ENCODE measurements around the gene DNAI1. TPM values are rescaled to one million over a fixed set of nuclear protein-coding genes. Genes with fewer than 3 reads are reported as not detected.
A peak's percentile ranks its signal among the peaks of the same experiment; 100 is the strongest.
"Not testable (repeated sequence)": the region's sequence is repeated elsewhere in the genome, so short reads cannot be mapped to it uniquely, and the experiment has no call there.

Gene DNAI1
- total RNA-seq, 4 donors from 2014 or later: 0.42 to 3.9 (median 0.66) TPM; not detected in 1

DNA sequence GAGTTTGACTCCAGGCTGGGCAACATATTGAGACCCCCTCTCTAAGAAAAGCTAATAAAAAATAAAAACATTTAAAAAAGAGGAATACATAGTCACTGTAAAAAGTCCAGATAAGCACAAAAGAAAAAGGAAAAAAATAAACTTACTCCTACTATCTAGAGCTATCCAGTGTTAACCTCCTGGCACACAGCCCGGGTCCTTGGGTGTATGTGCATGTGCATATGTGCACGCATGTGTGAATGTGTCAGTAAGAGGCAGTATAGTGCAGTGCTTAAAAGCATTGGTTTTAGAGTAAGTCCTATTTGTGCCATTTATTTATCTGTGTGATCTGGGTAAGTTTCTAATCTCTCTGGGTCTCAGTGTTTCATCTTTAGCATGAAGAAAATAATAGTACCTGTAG lies 26.9 kb upstream of the DNAI1 start:
- H3K27ac ChIP-seq: no peak overlapping the region
- DNase-seq (ENCODE audit: low spot score in 2 of 2): no peak
- H3K27me3 ChIP-seq: no peaks in the 10 kb centered on the region
- H3K9me3 ChIP-seq: no peaks in the 10 kb centered on the region
- H3K36me3 ChIP-seq: peaks cover 0 to 7% (median 0%) of the 10 kb centered on the region in 3 donors
- no peak overlapping the region for H3K4me3 ChIP-seq
- no peak for TF ChIP-seq POLR2A (IDR thresholded peaks at IDR 0.05)
- TF ChIP-seq, protein P1, sequence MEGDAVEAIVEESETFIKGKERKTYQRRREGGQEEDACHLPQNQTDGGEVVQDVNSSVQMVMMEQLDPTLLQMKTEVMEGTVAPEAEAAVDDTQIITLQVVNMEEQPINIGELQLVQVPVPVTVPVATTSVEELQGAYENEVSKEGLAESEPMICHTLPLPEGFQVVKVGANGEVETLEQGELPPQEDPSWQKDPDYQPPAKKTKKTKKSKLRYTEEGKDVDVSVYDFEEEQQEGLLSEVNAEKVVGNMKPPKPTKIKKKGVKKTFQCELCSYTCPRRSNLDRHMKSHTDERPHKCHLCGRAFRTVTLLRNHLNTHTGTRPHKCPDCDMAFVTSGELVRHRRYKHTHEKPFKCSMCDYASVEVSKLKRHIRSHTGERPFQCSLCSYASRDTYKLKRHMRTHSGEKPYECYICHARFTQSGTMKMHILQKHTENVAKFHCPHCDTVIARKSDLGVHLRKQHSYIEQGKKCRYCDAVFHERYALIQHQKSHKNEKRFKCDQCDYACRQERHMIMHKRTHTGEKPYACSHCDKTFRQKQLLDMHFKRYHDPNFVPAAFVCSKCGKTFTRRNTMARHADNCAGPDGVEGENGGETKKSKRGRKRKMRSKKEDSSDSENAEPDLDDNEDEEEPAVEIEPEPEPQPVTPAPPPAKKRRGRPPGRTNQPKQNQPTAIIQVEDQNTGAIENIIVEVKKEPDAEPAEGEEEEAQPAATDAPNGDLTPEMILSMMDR (IDR thresholded peaks at IDR 0.05): no peak
- peaks cover 0 to 31% (median 4%) of the 10 kb centered on the region in 4 donors for H3K4me1 ChIP-seq
- WGBS, 2 donors: 58 to 72% methylated on average over 2 of the region's 2 CpGs

DNA sequence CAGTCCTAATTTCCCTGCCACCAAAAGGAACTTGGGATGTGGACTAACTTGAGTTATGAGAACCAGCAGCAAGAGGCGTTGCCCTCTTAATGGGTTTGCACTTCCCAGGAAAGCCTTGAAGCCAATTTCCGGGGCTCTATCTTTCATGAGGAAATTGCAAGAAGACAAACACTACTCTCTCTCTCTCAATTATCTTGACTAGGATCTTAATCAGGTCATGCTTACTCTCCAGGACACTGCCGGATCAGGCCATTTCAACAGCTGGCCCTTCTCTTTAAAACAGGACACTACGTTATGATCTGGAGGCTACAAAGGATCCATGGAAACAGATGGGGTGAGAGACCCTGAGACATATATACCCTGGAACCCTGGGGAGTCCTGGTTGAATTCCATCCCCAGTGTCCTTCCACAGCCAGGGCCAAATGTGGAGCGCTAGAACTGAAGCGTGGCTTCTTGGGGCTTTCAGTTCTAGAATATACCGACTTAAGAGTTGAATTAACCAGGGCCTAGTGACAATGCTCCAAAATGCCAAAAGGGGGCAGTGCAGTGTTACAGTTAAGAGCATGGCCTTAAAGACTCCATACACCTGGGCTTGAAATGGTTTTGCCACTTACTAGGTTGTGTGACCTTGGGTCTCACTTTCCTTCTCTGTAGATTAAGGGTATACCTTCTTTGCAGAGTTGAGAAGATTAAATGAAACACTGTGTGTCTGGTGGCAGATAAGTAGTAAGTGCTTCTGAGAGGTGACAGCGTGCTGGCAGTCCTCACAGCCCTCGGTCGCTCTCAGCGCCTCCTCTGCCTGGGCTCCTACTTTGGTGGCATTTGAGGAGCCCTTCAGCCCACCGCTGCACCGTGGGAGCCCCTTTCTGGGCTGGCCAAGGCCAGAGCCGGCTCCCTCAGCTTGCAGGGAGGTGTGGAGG lies 21.3 kb upstream of the DNAI1 start:
- H3K9me3 ChIP-seq: no peaks in the 10 kb centered on the region
- H3K4me1 ChIP-seq: peaks cover 0 to 17% (median 0%) of the 10 kb centered on the region in 4 donors
- H3K36me3 ChIP-seq: peaks cover 0 to 24% (median 0%) of the 10 kb centered on the region in 3 donors
- no peak overlapping the region for H3K4me3 ChIP-seq
- TF ChIP-seq POLR2A (IDR thresholded peaks at IDR 0.05): no peak
- TF ChIP-seq, protein P1 (IDR thresholded peaks at IDR 0.05): peak; percentile 43 to 66 (median 58)
- 68 to 70% methylated on average over 14 of the region's 14 CpGs for WGBS, 2 donors
- no peak overlapping the region for H3K27ac ChIP-seq
- peak; percentile 26 to 71 for DNase-seq (ENCODE audit: low spot score in 2 of 2)
- H3K27me3 ChIP-seq: no peaks in the 10 kb centered on the region

DNA sequence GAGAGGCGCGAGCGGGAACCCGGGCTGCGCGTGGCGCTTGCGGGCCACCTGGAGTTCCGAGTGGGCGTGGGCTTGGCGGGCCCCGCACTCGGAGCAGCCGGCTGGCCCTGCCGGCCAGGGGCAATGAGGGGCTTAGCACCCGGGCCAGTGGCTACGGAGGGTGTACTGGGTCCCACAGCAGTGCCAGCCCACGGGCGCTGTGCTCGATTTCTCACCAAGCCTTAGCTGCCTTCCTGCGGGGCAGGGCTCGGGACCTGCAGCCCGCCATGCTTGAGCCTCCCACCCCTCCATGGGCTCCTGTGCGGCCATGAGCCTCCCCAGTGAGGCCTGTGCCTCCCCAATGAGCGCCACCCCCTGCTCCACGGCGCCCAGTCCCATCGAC lies 20.7 kb upstream of the DNAI1 start:
- Histone ChIP-seq H3K4me1 (peaks cover 0 to 17% (median 0%) of the 10 kb centered on the region in 4 donors), H3K36me3 (peaks cover 0 to 24% (median 0%) of the 10 kb centered on the region in 3 donors)
- H3K27me3 ChIP-seq; H3K9me3 ChIP-seq; H3K4me3 ChIP-seq; DNase-seq (ENCODE audit: low spot score in 2 of 2); H3K27ac ChIP-seq: not testable (repeated sequence)
- 92 to 94% methylated on average over 12 to 13 of the region's 28 CpGs for WGBS, 2 donors

DNA sequence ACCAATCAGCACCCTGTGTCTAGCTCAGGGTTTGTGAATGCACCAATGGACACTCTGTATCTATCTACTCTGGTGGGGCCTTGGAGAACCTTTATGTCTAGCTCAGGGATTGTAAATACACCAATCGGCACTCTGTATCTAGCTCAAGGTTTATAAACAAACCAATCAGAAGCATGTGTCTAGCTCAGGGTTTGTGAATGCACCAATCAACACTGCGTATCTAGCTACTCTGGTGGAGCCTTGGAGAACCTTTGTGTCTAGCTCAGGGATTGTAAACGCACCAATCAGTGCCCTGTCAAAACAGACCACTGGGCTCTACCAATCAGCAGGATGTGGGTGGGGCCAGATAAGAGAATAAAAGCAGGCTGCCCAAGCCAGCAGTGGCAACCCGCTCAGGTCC lies 20.1 kb upstream of the DNAI1 start:
- H3K9me3 ChIP-seq; DNase-seq (ENCODE audit: low spot score in 2 of 2); H3K27me3 ChIP-seq; H3K27ac ChIP-seq; H3K4me3 ChIP-seq: not testable (repeated sequence)
- 89% methylated on average over 4 of the region's 4 CpGs for WGBS, 2 donors
- Histone ChIP-seq H3K4me1 (peaks cover 0 to 19% (median 0%) of the 10 kb centered on the region in 4 donors), H3K36me3 (peaks cover 0 to 24% (median 0%) of the 10 kb centered on the region in 3 donors)

DNA sequence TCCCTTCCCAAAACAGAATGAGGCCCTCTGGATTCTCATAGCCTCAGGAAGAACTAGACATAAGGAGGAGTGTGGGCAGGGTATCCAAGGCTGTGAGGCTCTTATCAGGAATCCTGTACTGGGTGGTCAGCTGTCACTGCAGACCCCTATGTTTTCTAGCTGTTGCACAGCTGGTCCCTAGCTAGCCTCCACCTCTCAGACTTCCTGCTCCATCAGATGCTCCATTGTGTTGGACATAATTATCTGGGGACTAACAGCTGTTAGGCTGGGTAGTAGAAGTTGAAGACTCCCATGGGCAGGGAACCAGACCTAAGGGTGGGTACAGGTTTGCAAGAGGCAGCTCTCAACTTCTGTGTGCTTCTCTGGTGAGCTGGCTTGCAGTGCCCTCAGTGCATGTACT lies 18.6 kb upstream of the DNAI1 start:
- Histone ChIP-seq H3K27me3 (no peaks in the 10 kb centered on the region), H3K9me3 (no peaks in the 10 kb centered on the region), H3K36me3 (peaks cover 0 to 24% (median 0%) of the 10 kb centered on the region in 3 donors), H3K4me1 (peaks cover 0 to 30% (median 0%) of the 10 kb centered on the region in 4 donors), H3K4me3 (no peak overlapping the region), H3K27ac (no peak overlapping the region)
- TF ChIP-seq EP300 (IDR thresholded peaks at IDR 0.05): no peak
- TF ChIP-seq, protein P1 (IDR thresholded peaks at IDR 0.05): no peak
- no peak for TF ChIP-seq POLR2A (IDR thresholded peaks at IDR 0.05)
- no peak for DNase-seq (ENCODE audit: low spot score in 2 of 2)

DNA sequence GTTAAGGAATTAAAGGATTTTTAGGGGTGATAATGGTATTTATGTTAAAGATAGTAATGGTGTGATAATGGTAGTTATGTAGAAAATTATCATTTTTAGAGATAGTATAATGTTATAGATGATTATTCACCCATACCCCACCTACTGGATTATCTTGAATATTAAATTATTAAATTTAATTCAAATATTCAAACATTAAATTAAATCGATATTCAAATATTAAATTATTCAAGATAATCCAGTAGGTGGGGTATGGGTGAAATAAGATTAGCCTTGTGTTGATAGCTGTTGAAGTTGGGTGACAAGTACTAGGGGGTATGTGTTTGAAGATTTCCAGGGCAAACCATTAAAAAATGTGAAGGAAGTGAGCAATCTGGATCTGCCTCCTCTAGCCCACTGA lies 15.8 kb upstream of the DNAI1 start:
- Histone ChIP-seq H3K9me3 (no peaks in the 10 kb centered on the region), H3K27me3 (no peaks in the 10 kb centered on the region), H3K4me3 (no peak overlapping the region), H3K27ac (no peak overlapping the region), H3K36me3 (peaks cover 0 to 23% (median 0%) of the 10 kb centered on the region in 3 donors), H3K4me1 (peaks cover 0 to 30% (median 0%) of the 10 kb centered on the region in 4 donors)
- TF ChIP-seq EP300 (IDR thresholded peaks at IDR 0.05) (no peak), POLR2A (IDR thresholded peaks at IDR 0.05) (no peak)
- TF ChIP-seq, protein P1 (IDR thresholded peaks at IDR 0.05): no peak
- WGBS, 2 donors: 96 to 100% methylated on average over 1 of the region's 1 CpG
- no peak for DNase-seq (ENCODE audit: low spot score in 2 of 2)

Data from tibial nerve (tissue), 4 donors.